Fibroblast of skin of back (primary cell): ENCODE data around the gene METTL23. TPM values are rescaled to one million over a fixed set of nuclear protein-coding genes. Genes with fewer than 3 reads are reported as not detected.

ENCODE experiments used
- DNase-seq: peaks from one replicate; pipeline ENCODE4 v3.0.0-alpha.2; 2013
- polyA plus RNA-seq, 2 experiments: library from polyadenylated mRNA; unstranded; fragments of 120-200 nt; gene quantifications; one replicate each; pipeline ENCODE4 v1.2.1, GENCODE V29; 2013; ENCODE audit not compliant: insufficient read length in 2 of 2

METTL23 gene, protein sequence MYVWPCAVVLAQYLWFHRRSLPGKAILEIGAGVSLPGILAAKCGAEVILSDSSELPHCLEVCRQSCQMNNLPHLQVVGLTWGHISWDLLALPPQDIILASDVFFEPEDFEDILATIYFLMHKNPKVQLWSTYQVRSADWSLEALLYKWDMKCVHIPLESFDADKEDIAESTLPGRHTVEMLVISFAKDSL
- polyA plus RNA-seq (2013, experiment 1 of 2; ENCODE audit: insufficient read length): 24.3 TPM
- polyA plus RNA-seq (2013, experiment 2 of 2; ENCODE audit: insufficient read length): 24.3 TPM

GRCh38 chr17:76726776-76727718 lies at the start of gene METTL23:
METTL23 (plus strand) TSS chr17:76726839; CDS start chr17:76729711, 2,872 bp downstream.
- peak; percentile 72 for DNase-seq

DNA sequence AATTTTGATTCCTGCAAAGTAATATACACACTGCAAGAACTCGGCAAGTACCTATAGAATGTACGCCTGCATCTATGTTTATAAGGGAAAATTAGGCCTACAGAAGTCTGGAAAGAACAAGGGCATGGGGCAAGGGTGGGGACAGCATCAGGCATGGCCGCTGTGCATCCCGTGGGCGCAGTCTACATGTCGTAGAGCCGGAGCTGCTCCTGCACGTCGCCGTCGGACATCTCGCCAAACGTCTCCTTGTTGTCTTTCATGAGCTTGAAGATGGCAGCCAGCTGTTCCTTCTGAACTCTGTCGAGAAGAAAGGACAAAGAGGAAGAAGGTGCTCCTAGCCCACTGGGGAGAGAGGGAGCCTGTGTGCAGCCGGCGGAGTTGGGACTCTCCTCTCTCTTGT lies 49.2 kb upstream of the METTL23 start:
- no peak for DNase-seq

DNA sequence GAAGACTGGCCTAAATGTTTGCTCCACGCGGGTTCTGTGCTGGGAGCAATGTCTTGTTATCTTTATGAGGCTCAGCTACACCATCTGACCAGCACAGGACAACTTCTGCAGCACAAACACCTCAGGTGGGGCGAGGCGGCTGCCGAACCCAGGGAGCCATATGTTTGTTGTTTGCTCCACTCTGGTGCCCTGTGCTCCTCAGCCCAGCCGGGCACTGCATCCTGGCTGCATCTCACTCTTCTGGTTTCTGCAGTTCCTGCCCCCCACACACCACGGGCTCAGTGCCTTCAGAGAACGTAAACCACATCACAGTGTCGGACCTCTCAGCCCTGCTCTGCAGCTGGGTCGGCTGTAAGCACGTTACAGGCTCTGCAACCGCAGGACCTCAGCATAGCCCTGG lies 48.3 kb upstream of the METTL23 start:
- DNase-seq: no peak

DNA sequence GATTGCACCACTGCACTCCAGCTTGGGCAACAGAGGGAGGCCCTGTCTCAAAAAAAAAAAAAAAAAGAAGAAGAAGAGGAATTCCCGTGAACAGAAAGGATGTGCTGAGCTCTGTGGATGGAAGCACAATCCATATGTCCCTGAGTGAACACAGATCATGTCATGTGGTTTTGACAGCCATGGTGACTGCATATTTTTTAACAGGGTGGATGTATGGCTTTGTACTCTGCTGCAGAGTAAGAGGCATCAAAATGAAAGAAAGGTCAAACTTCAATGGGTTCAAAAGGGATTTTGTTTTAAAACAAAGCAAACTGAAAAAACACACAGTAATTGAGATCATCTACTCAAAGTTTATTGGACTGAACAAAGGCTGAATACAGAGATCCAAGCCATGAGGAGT lies 47.4 kb upstream of the METTL23 start:
- no peak for DNase-seq

- peak; percentile 61 for DNase-seq
Measured at GRCh38 chr17:76681222-76682137, 45.2 kb upstream of the METTL23 start.

- peak; percentile 49 for DNase-seq
Measured at GRCh38 chr17:76682296-76682695, 44.3 kb upstream of the METTL23 start.

DNA sequence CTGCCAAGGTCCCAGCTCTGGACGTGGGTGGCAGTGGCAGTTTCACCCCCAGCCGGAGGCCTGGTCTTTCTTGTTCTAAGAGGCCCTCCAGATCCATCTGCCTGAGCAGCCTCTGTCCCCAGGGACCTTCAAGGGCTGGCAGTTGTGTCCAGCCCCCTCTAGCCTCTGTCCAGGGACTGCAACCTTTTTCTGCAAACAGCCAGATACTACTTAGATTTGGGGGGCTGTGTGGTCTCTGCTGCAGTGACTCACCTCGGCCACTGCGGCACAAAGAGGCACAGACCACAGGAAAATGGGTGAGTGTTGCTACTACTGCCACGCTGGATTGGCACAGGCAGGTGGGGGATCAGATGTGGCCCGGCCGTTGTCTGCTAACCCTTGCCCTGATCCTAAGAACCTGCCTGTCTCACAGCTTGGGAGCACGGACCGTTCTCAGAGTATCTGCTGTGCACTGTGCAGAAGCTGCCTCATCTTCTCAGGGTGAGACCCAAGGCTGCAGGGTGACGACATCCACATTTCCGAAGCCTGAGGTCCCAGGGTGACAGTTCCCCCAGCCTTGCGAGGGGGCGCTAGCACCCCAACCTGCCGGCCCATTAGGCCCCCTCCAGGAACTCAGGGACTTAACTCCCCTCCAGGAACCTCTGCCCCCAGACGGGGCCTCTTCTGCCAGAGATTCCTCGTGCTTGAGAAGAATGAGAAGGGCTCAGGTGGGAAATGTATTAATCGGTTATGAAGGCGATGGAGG lies 43.5 kb upstream of the METTL23 start:
- no peak for DNase-seq

GRCh38 chr17:76683921-76684745 lies 42.5 kb upstream of the METTL23 start:
- no peak for DNase-seq

DNA sequence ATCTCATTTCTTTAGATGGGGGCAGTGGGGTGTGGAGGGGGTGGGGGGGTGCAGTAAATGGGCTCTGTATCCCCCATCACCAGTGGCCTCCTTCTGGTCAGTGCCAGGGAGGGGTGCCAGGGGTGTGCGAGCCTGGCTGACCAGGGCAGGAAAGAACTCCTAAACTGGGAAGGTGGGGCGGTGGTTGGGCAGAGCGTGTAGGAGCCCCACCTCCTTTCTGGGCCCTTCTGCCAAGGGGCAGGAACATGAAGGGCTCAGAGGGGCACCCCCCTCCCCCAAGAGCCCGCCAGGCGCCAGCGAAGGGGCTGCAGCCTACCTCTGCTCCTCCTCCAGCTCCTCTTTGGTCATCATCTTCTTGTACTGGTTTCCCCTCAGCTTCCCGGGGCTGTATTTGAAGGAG lies 41.9 kb upstream of the METTL23 start:
- no peak for DNase-seq

- DNase-seq: no peak
Measured at GRCh38 chr17:76685366-76685765, 41.3 kb upstream of the METTL23 start.

GRCh38 chr17:76685846-76686245 lies 40.8 kb upstream of the METTL23 start:
- no peak for DNase-seq

GRCh38 chr17:76686538-76687297 lies 39.9 kb upstream of the METTL23 start:
- no peak for DNase-seq

DNA sequence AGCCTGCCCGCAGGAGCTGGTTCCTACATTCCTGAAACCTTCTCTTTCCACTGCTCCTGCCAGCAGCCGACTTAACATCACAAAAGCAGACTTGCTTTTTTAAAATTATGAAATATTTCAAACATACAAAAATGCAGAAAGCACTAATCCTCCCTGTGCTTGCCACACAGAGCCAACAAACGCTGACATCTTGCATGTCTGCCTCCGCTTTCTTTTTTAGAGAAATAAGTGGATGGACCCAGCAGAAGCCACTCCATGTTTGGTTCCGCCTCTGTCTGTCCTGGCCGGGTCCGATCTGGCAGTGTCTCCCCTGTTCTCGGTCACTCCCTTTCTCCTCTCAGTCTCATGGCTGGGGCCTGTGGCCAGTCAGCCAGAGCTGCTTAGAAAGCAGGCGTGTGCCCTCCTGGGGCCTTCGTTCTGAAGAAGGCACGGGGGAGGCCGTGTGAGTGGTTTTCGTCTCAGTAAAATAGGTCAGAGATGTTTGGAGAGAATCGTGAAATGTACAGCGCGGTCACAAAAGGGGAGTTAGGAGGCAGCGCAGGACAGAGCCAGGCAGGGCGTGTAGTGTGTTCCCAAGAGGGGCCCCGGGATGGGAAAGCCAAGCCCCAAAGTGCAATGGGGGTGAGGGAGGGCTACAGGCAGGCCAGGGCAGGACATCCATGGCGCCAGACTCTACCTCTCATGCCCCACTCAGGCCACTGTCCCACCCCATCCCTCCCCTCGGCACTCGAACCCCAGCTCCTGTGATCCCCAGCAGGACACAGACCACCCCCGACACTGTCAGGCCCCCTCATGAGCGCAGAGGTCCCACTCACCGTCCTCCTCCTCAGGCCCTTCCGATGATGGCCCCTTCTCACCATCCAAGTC lies 39.1 kb upstream of the METTL23 start:
- no peak for DNase-seq

DNA sequence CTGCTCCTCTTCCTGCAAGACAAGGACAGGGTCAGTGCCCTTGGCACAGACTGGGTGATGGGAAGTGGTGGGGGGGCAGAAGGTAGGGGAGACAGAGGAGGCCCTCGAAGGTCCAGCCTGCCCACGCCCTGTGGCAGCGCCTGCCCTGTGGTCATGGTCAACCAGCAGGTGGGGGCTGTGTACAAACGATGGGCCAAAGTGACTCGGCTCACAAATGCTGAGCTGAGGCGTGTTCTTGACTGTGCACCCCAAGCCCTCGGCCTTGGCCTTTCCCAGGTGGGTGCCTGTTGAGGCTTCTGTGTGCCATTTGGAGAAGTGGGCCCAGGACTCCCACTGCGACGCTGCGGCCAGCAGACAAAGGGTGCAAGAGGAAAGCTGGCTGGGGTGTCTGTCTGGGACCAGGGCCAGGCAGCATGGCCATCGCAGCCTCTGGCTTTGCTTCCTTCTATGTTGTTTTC lies 38.4 kb upstream of the METTL23 start:
- DNase-seq: no peak

DNA sequence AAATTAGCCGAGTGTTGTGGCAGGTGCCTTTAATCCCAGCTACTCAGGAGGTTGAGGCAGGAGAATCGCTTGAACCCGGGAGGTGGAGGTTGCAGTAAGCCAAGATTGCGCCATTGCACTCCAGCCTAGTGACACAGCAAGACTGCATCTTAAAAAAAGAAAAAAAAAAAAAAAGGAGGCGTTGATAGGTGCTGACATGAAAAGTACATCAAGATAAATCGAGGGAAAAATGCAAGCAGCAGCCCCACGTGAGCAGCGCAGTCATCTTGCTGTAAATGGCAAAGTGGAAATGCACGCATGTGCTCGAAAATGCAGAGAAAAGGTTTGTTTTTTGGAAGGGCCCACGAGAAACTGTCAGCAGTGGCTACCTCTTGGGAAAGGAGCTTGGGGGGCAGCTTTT lies 36.8 kb upstream of the METTL23 start:
- no peak for DNase-seq

DNA sequence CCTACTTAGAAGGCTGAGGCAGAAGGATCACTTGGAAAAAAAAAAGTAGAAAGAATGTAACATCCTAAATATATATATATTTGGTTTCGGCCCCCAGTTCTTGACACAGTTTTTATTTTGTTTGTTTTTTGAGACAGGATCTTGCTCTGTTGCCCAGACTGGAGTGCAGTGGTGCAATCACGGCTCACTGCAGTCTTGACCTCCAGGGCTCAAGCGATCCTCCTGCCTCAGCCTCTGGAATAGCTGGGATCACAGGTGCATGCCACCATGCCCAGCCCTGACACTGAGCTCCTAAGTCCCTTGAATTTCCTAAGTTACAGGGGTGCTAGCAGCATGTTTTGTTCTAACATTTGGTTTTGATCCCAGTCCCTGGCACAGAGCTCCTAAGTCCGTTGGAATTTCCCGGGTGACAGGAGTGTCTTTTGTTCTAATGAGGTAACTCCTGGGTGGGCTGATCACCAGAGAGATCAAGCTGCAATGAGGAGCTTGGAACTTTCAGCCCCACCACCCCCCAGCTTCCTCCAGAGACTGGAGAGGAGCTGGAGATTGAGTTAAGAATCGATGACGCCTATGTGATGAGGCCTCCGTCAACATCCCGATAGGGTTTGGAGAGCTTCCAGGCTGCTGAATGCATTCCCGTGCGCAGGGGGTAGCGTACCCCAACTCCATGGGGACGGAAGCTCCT lies 35.9 kb upstream of the METTL23 start:
- DNase-seq: no peak

DNA sequence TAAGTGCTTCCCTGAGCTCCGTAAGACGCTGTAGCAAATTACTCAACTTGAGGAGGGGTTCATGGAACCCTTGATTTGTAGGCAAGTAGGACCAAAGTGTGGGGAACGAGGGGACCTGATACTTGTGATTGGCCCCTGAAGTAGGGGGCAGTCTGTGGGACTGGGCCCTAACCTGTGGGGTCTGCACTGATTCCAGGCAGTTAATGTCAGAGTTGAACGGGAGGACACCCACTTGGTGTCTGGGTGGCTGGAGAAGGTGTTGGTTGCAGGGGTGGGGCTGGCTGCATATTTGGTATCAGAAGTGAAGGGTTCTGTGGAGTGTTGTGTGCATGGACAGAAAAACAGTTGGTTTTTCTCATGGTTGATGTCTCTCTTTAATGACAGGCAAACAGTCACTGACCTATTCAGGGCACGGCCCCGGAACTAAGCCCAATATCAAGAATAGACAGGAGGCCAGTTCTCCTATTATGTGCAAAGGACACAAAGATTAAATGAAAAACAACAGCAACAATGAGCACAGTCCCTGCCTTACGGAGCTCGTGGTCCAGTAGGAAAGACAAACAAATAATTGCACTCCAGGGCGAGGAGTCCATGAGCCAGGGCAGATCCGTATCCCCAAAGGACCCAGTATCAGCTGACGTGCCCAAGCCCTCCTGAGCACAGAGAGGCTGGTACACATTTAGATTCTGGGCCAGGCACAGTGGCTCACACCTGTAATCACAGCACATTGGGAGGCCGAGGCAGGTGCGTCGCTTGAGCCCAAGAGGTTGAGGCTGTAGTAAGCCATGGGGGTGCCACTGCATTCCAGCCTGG lies 35.1 kb upstream of the METTL23 start:
- no peak for DNase-seq
